Hepatocyte (in vitro differentiated cells): ENCODE measurements around the gene TTC28. TPM values are rescaled to one million over a fixed set of nuclear protein-coding genes. Genes with fewer than 3 reads are reported as not detected.

Source experiments
- DNase-seq: peaks from one replicate; pipeline ENCODE4 v3.0.0-alpha.2; 2016; ENCODE audit warnings: low spot score
- H2AFZ ChIP-seq: fragments of 200-600 bp; sonication (generic); 2 replicates; pipeline ENCODE4 v1.6.0; 2016; ENCODE audit warnings: antibody characterized with exemption, mild to moderate bottlenecking
- H3K27ac ChIP-seq: fragments of 200-600 bp; sonication (generic); 2 replicates; pipeline ENCODE4 v1.5.1; 2016; ENCODE audit warnings: mild to moderate bottlenecking
- H3K27me3 ChIP-seq: fragments of 200-600 bp; sonication (generic); 2 replicates; pipeline ENCODE4 v1.6.1; 2016
- H3K36me3 ChIP-seq: fragments of 200-600 bp; sonication (generic); replicated peaks from 2 replicates; pipeline ENCODE4 v1.5.1; 2016; ENCODE audit warnings: low read depth; ENCODE audit not compliant: insufficient read depth
- H3K4me1 ChIP-seq: fragments of 200-600 bp; sonication (generic); 2 replicates; pipeline ENCODE4 v1.5.1; 2016; ENCODE audit warnings: mild to moderate bottlenecking, moderate library complexity; ENCODE audit not compliant: insufficient read depth
- H3K4me2 ChIP-seq: fragments of 200-600 bp; sonication (generic); 2 replicates; pipeline ENCODE4 v1.6.0; 2016
- H3K4me3 ChIP-seq: fragments of 200-600 bp; sonication (generic); 2 replicates; pipeline ENCODE4 v1.5.1; 2016; ENCODE audit warnings: mild to moderate bottlenecking
- H3K79me2 ChIP-seq: fragments of 200-600 bp; sonication (generic); 2 replicates; pipeline ENCODE4 v1.6.0; 2017; ENCODE audit warnings: mild to moderate bottlenecking
- H3K9me2 ChIP-seq: fragments of 200-600 bp; sonication (generic); replicated peaks from 2 replicates; pipeline ENCODE4 v1.6.0; 2017; ENCODE audit warnings: mild to moderate bottlenecking; ENCODE audit not compliant: insufficient read depth
- H3K9me3 ChIP-seq: fragments of 200-600 bp; sonication (generic); 2 replicates; pipeline ENCODE4 v1.5.1; 2016; ENCODE audit warnings: low read depth, mild to moderate bottlenecking
- H4K20me1 ChIP-seq: fragments of 200-600 bp; sonication (generic); 2 replicates; pipeline ENCODE4 v1.6.0; 2016; ENCODE audit warnings: mild to moderate bottlenecking; ENCODE audit not compliant: insufficient read depth, poor library complexity, severe bottlenecking
- EZH2 ChIP-seq: fragments of 200-600 bp; sonication (generic); IDR thresholded peaks from 2 replicates; pipeline ENCODE4 v1.6.1; 2016; ENCODE audit warnings: antibody characterized with exemption, mild to moderate bottlenecking, borderline replicate concordance
- EZH2phosphoT487 ChIP-seq: fragments of 200-600 bp; sonication (generic); IDR thresholded peaks from one replicate; pipeline ENCODE4 v1.6.1; 2018; ENCODE audit warnings: antibody characterized with exemption, mild to moderate bottlenecking, low read depth, moderate library complexity; ENCODE audit not compliant: unreplicated experiment, severe bottlenecking
- WGBS: methylation state at CpG from one replicate; pipeline ENCODE4 v1.1.6; 2016; ENCODE audit warnings: low lambda C conversion rate; ENCODE audit errors: missing lambda C conversion rate; 5-methylcytosine and 5-hydroxymethylcytosine counted together
- polyA plus RNA-seq: library from polyadenylated mRNA; unstranded; fragments of >200 nt; fragmentation: Nextera tagmentation; extraction: Ambion mirVana; gene quantifications from 2 replicates; pipeline ENCODE4 v1.2.1, GENCODE V29; 2016
- total RNA-seq: library from RNA; depleted of rRNA; stranded (reverse); fragments of >200 nt; gene quantifications from 2 replicates; pipeline ENCODE4 v1.2.3, GENCODE V29; 2014
- TF ChIP-seq, protein P1 (sequence below): fragments of 200-600 bp; sonication (generic); IDR thresholded peaks from 2 replicates; pipeline ENCODE4 v1.5.1; 2016; ENCODE audit warnings: antibody characterized with exemption, mild to moderate bottlenecking; ENCODE audit not compliant: poor library complexity

TTC28 gene
- total and polyA plus RNA-seq, 2 experiments from 2014 or later, result 14.7 to 30.4 TPM

DNA sequence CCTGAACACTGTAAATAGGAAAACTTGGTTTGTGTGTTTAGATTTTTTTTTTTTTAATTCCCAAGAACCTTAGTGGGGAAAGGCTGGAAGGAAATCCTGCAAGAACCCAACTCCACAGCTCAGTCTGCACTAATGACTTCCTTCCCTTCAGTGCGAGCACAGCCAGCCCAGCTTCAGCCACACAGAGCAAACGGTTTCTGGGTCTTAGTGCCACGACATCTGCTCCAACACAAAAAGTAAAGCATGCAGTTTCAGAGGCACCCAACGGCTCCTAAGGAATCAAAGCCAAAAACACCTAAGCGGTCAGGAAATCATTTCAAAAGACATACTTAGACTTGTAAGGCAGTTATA lies 236.1 kb downstream of the TTC28 start:
- Histone ChIP-seq H4K20me1 (no peaks in the 10 kb centered on the region), H3K9me2 (no peaks in the 10 kb centered on the region), H3K36me3 (no peaks in the 10 kb centered on the region), H3K27ac (peak overlapping the region; percentile 74), H3K27me3 (no peaks in the 10 kb centered on the region), H3K4me1 (peaks cover 23% of the 10 kb centered on the region), H2AFZ (peak overlapping the region; percentile 59), H3K4me3 (peak overlapping the region; percentile 49), H3K4me2 (peak overlapping the region; percentile 88), H3K9me3 (no peaks in the 10 kb centered on the region), H3K79me2 (peaks cover 32% of the 10 kb centered on the region)
- DNase-seq, result peak; percentile 75
- TF ChIP-seq, protein P1, sequence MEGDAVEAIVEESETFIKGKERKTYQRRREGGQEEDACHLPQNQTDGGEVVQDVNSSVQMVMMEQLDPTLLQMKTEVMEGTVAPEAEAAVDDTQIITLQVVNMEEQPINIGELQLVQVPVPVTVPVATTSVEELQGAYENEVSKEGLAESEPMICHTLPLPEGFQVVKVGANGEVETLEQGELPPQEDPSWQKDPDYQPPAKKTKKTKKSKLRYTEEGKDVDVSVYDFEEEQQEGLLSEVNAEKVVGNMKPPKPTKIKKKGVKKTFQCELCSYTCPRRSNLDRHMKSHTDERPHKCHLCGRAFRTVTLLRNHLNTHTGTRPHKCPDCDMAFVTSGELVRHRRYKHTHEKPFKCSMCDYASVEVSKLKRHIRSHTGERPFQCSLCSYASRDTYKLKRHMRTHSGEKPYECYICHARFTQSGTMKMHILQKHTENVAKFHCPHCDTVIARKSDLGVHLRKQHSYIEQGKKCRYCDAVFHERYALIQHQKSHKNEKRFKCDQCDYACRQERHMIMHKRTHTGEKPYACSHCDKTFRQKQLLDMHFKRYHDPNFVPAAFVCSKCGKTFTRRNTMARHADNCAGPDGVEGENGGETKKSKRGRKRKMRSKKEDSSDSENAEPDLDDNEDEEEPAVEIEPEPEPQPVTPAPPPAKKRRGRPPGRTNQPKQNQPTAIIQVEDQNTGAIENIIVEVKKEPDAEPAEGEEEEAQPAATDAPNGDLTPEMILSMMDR, result no peak
- no peak for TF ChIP-seq EZH2
- under 1% methylated on average over 5 of the region's 5 CpGs for WGBS

DNA sequence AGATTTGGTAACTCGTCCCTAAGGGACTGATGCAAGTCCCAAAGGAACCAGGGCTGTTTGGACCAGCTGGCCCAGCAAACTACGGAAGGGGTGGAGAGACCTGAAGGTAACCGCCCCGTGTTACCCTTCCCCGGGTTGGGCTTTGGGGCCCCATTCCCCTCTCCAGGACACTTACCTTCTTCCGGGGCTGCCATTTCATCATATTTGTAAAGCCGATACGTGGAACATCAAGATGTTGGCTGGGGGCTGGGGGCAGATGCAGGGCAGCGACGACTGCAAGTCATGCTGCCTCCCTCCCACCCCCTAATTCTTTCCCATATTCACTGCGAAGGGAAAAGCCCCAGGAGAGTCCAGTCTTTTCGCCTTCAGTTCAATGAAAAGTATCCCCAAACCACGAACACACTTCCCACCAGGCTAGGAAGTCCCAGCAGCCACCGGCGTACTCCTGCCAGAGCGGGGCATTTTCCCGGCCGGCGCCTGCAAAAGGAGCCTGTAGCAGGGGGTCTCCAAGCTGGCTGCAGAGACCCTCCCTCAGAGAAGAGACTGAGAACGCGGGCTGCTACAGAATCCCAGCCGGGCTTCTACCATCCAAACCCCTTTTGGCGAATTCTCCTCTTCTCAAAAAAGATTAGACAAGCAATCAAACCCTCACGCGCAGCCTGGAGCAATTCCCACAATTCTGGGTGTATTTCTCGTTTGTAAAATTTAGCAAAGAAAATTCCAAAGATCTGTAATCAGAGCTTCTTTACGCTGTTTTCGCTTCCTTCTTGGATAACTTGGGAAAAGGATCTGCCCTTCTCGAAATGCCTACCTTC lies 236.7 kb downstream of the TTC28 start:
- peak overlapping the region; percentile 59 for H2AFZ ChIP-seq
- peaks cover 29% of the 10 kb centered on the region for H3K4me1 ChIP-seq
- peak overlapping the region; percentile 49 for H3K4me3 ChIP-seq
- peak overlapping the region; percentile 88 for H3K4me2 ChIP-seq
- WGBS, result under 1% methylated on average over 29 of the region's 29 CpGs
- peak overlapping the region; percentile 74 for H3K27ac ChIP-seq
- no peaks in the 10 kb centered on the region for H3K9me2 ChIP-seq
- no peaks in the 10 kb centered on the region for H3K36me3 ChIP-seq
- H3K27me3 ChIP-seq, result no peaks in the 10 kb centered on the region
- H4K20me1 ChIP-seq, result no peaks in the 10 kb centered on the region
- H3K9me3 ChIP-seq, result no peaks in the 10 kb centered on the region
- H3K79me2 ChIP-seq, result peaks cover 34% of the 10 kb centered on the region
- DNase-seq, result peak; percentile 47
- no peak for TF ChIP-seq EZH2
- TF ChIP-seq EZH2phosphoT487, result no peak
- TF ChIP-seq, protein P1, result no peak

DNA sequence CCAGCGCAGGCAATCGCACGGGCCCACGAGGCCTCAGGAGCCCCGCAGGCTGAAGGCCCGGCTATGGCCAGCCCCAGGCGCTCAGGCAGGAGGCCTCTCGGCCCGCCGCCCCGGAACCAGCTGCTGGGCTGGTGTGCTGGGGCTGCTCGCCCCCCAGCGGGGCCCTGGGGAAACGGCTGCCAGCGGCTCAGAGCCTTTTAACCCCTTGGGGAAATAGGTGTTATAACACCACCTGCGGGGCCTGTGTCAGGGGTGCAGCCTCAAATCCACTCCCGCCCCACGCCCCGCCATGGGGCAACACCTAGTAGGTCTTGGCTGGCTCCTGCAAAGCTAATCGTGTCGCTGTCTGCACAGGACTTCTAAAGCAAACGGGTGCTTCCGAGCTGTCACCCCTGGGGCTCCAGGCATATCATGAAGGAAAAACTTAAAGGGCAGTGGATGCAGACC lies 237.4 kb downstream of the TTC28 start:
- no peaks in the 10 kb centered on the region for H3K27me3 ChIP-seq
- WGBS, result 1% methylated on average over 23 of the region's 23 CpGs
- H3K79me2 ChIP-seq, result peaks cover 40% of the 10 kb centered on the region
- peaks cover 35% of the 10 kb centered on the region for H3K4me1 ChIP-seq
- DNase-seq, result peak; percentile 93
- no peaks in the 10 kb centered on the region for H3K36me3 ChIP-seq
- H3K27ac ChIP-seq, result peak overlapping the region; percentile 74
- H4K20me1 ChIP-seq, result no peaks in the 10 kb centered on the region
- H3K9me2 ChIP-seq, result no peaks in the 10 kb centered on the region
- H3K4me3 ChIP-seq, result peak overlapping the region; percentile 49
- TF ChIP-seq, protein P1, result peak; percentile 79
- TF ChIP-seq EZH2phosphoT487, result no peak
- H2AFZ ChIP-seq, result peak overlapping the region; percentile 59
- peak overlapping the region; percentile 88 for H3K4me2 ChIP-seq
- H3K9me3 ChIP-seq, result no peaks in the 10 kb centered on the region
